Nephron progenitor cell (in vitro differentiated cells): Measurements from ENCODE around the gene C1orf210.

ENCODE experiments used
- DNase-seq: peaks from one replicate; pipeline ENCODE4 v3.0.0; 2021
- H3K27ac Mint-ChIP-seq: 2 replicates; pipeline ENCODE4 v1.8.0; 2021; ENCODE audit warnings: mild to moderate bottlenecking, moderate library complexity, mixed read lengths
- H3K27me3 Mint-ChIP-seq: 2 replicates; pipeline ENCODE4 v1.8.0; 2021; ENCODE audit warnings: mild to moderate bottlenecking, low read depth, mixed read lengths; ENCODE audit not compliant: poor library complexity
- H3K36me3 Mint-ChIP-seq: 2 replicates; pipeline ENCODE4 v1.8.0; 2021; ENCODE audit warnings: low read depth, mixed read lengths
- H3K4me1 Mint-ChIP-seq: 2 replicates; pipeline ENCODE4 v1.8.0; 2021; ENCODE audit warnings: mixed read lengths
- H3K4me3 Mint-ChIP-seq: 2 replicates; pipeline ENCODE4 v1.8.0; 2021; ENCODE audit warnings: mild to moderate bottlenecking, moderate library complexity, mixed read lengths
- H3K9me3 Mint-ChIP-seq: 2 replicates; pipeline ENCODE4 v1.8.0; 2021; ENCODE audit warnings: mild to moderate bottlenecking, moderate library complexity, mixed read lengths
- CTCF ChIP-seq: fragments of 200-600 bp; sonication (generic); IDR thresholded peaks from 2 replicates; pipeline ENCODE4 v1.5.0; 2021; ENCODE audit warnings: antibody characterized with exemption

The C1orf210 gene

GRCh38 chr1:43239484-43239883 lies 45.9 kb downstream of the C1orf210 start:
- Mint-ChIP-seq H3K9me3 (peaks cover 3% of the 10 kb centered on the region), H3K27me3 (peaks cover 30% of the 10 kb centered on the region), H3K36me3 (no peaks in the 10 kb centered on the region), H3K4me3 (no peak overlapping the region), H3K27ac (no peak overlapping the region), H3K4me1 (peaks cover 4% of the 10 kb centered on the region)
- DNase-seq, result no peak
- TF ChIP-seq CTCF, result no peak

DNA sequence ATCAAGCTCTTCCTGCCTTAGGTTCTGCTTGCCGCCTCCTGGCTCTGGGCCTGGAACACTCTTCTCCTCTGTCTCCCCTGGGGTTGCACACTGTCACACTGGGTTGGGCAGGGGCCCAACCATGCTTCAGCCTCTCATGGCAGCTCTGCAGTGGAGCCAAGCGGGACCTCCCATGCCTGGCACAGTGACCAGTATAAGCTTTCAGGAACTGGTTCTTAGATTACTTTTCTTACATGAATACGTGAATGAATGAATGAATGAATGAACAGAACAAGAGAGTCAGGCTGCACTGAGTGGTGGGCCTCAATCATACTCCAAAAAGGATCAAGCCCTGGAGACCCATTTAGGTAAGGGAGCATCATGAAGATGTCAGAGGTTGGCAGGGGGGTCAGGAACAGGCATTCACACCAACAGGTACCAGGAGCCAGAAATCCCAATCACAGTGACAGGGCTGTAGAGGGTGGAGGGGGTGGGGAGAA lies 46.4 kb downstream of the C1orf210 start:
- Mint-ChIP-seq H3K9me3 (no peaks in the 10 kb centered on the region), H3K4me1 (peaks cover 4% of the 10 kb centered on the region), H3K27ac (no peak overlapping the region), H3K36me3 (no peaks in the 10 kb centered on the region), H3K4me3 (no peak overlapping the region), H3K27me3 (peaks cover 28% of the 10 kb centered on the region)
- TF ChIP-seq CTCF, result no peak
- no peak for DNase-seq

DNA sequence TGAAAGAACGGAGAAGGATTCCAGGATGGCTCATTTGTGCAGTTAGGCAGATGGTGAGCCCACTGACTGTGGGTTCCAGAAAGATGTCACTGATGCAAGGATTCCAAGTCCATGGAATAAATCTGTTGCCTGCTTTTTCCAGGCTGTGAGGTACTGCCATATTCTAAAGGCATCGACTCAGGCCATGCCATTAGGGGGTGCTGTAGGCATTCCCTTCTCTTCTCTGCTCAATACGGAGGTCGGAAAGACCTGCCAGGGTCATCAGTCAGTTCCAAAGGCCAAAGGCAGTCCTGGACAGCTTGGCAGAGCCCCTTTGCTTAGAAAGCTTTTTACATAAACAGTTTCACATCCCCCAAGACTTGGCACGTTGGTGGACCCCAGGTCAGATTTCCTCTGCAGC lies 47.3 kb downstream of the C1orf210 start:
- Mint-ChIP-seq H3K4me3 (no peak overlapping the region), H3K27me3 (peaks cover 28% of the 10 kb centered on the region), H3K36me3 (no peaks in the 10 kb centered on the region), H3K9me3 (no peaks in the 10 kb centered on the region), H3K27ac (no peak overlapping the region), H3K4me1 (peaks cover 4% of the 10 kb centered on the region)
- peak; percentile 68 for DNase-seq
- TF ChIP-seq CTCF, result peak; percentile 66

DNA sequence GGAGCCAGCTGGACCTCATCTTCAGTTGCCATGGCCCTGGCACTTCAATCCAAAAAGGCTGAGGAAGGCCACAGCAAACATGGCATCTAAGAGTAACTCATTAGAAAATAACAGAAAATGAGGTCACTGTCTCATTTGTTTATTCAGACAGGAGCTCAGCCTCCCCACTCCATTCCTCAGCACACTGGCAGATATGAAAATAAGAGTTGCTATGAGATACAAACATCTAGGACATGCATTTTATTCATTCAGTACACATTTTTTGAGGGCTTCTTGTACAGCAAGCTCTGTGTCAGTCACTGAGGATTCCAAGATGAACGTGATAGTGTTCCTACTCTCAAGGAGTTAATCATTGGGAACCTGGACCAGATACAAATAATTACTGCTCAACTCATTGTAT lies 48.3 kb downstream of the C1orf210 start:
- H3K36me3 Mint-ChIP-seq, result no peaks in the 10 kb centered on the region

GRCh38 chr1:43235451-43236121 lies 49.8 kb downstream of the C1orf210 start:
- Mint-ChIP-seq H3K9me3 (no peaks in the 10 kb centered on the region), H3K4me1 (peaks cover 4% of the 10 kb centered on the region), H3K27me3 (peaks cover 29% of the 10 kb centered on the region), H3K27ac (no peak overlapping the region), H3K4me3 (no peak overlapping the region), H3K36me3 (no peaks in the 10 kb centered on the region)
- DNase-seq, result no peak
- TF ChIP-seq CTCF, result no peak

More for the DNA sequence above, 48.3 kb downstream of the C1orf210 start:
- H3K4me1 Mint-ChIP-seq, result peaks cover 4% of the 10 kb centered on the region
- TF ChIP-seq CTCF, result no peak
- H3K27me3 Mint-ChIP-seq, result peaks cover 31% of the 10 kb centered on the region
- no peaks in the 10 kb centered on the region for H3K9me3 Mint-ChIP-seq
- no peak for DNase-seq
- H3K27ac Mint-ChIP-seq, result no peak overlapping the region
- no peak overlapping the region for H3K4me3 Mint-ChIP-seq

DNA sequence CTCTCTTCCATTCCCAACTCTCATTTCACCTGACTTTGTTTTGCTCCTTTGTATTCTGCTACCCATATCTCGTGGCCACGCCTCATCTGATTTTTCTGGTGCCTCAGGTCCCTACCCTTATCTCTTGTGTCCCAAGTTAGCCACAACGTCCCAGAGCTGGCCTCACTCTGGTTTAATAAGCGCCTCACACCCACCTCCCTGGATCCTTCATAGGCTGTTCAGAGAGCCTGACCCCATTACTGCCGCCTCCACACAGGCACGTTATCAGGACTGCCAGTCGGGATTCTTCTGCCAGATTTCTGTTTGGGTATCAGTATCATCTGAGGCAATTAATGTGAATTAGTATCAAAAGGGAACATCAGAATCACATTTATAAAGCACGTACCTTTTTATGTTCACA lies 50.3 kb downstream of the C1orf210 start:
- Mint-ChIP-seq H3K36me3 (no peaks in the 10 kb centered on the region), H3K27me3 (peaks cover 25% of the 10 kb centered on the region), H3K27ac (no peak overlapping the region), H3K4me3 (no peak overlapping the region), H3K4me1 (peaks cover 4% of the 10 kb centered on the region), H3K9me3 (no peaks in the 10 kb centered on the region)
- DNase-seq, result no peak
- TF ChIP-seq CTCF, result no peak
